Vagina (tissue), 2 donors: ENCODE measurements around the gene TRMT10B. TPM values are rescaled to one million over a fixed set of nuclear protein-coding genes. Genes with fewer than 3 reads are reported as not detected.

Source experiments
- DNase-seq, 2 donors: peaks; one replicate each; pipeline ENCODE4 v3.0.0-alpha.2; 2017; ENCODE audit errors: extremely low spot score in 2 of 2
- H3K27ac ChIP-seq: fragments of 200-600 bp; sonication (generic); one replicate; pipeline ENCODE4 v1.5.1; 2019
- H3K27me3 ChIP-seq: fragments of 200-600 bp; sonication (generic); one replicate; pipeline ENCODE4 v1.5.1; 2019
- H3K36me3 ChIP-seq, 2 donors: fragments of 200-600 bp; sonication (generic); one replicate each; pipeline ENCODE4 v1.5.1; 2017 to 2019
- H3K4me1 ChIP-seq: fragments of 200-600 bp; sonication (generic); one replicate; pipeline ENCODE4 v1.5.1; 2019
- H3K4me3 ChIP-seq, 2 donors: fragments of 200-600 bp; sonication (generic); 1 replicate in 1 of 2; 2 replicates in 1 of 2; pipeline ENCODE4 v1.5.1; 2016 to 2019
- H3K9me3 ChIP-seq: fragments of 200-600 bp; sonication (generic); one replicate; pipeline ENCODE4 v1.5.1; 2019
- POLR2A ChIP-seq, 2 donors: fragments of 450-650 bp; IDR thresholded peaks; one replicate each; pipeline ENCODE4 v1.6.1; 2017; ENCODE audit warnings: antibody characterized with exemption in 2 of 2, mild to moderate bottlenecking in 2 of 2, moderate library complexity in 2 of 2
- POLR2AphosphoS5 ChIP-seq, 2 donors: sonication (generic); formaldehyde crosslinking; IDR thresholded peaks; one replicate each; pipeline ENCODE4 v1.9.0; 2017; ENCODE audit warnings: antibody characterized with exemption in 2 of 2, mild to moderate bottlenecking in 2 of 2, low read depth in 1 of 2; ENCODE audit not compliant: insufficient read depth in 1 of 2
- intact Hi-C: fragments of 100-400 bp; cut with DNase I; formaldehyde crosslinking; loops from one replicate; pipeline ENCODE4 v1.15.1; 2023
- total RNA-seq: library from RNA; depleted of rRNA; stranded (reverse); fragments of >200 nt; gene quantifications from one replicate; pipeline ENCODE4 v1.2.3, GENCODE V29; 2016
- TF ChIP-seq, protein P1 (sequence below), 3 experiments: fragments of 450-650 bp in 2 of 3; fragments of 200-600 bp in 1 of 3; sonication (generic) in 1 of 3; IDR thresholded peaks; one replicate each; pipeline ENCODE4 v1.5.1; 2017 to 2019; ENCODE audit warnings: antibody characterized with exemption in 3 of 3, mild to moderate bottlenecking in 2 of 3, moderate library complexity in 2 of 3

The TRMT10B gene
- total RNA-seq, 1 donor from 2014 or later, result 4.7 TPM

DNA sequence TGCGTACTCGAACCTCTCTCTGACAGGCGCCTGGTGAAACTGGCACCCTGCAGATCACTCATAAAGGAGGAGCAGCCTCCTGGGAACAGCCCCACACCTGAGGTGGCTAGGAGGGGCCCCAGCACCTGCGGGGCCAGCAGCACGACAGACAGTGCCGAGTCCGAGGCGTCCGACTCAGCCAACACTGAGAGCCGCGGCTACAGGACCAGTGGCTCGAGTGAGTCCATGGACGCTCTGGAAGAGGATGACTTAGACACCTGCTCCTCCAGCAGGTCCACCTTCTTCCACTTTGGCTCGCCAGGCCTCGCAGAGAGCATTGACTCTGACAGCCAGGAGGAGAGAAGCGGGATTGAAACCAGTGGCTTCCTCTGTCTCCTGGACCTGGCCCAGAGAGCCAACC, 13.5 kb upstream of the TRMT10B start:
- no peaks in the 10 kb centered on the region for H3K9me3 ChIP-seq
- intact Hi-C loops, result no loop called here
- no peaks in the 10 kb centered on the region for H3K27me3 ChIP-seq
- H3K4me3 ChIP-seq, result no peak overlapping the region
- H3K36me3 ChIP-seq, result no peaks in the 10 kb centered on the region
- no peaks in the 10 kb centered on the region for H3K4me1 ChIP-seq
- no peak overlapping the region for H3K27ac ChIP-seq
- TF ChIP-seq, protein P1, sequence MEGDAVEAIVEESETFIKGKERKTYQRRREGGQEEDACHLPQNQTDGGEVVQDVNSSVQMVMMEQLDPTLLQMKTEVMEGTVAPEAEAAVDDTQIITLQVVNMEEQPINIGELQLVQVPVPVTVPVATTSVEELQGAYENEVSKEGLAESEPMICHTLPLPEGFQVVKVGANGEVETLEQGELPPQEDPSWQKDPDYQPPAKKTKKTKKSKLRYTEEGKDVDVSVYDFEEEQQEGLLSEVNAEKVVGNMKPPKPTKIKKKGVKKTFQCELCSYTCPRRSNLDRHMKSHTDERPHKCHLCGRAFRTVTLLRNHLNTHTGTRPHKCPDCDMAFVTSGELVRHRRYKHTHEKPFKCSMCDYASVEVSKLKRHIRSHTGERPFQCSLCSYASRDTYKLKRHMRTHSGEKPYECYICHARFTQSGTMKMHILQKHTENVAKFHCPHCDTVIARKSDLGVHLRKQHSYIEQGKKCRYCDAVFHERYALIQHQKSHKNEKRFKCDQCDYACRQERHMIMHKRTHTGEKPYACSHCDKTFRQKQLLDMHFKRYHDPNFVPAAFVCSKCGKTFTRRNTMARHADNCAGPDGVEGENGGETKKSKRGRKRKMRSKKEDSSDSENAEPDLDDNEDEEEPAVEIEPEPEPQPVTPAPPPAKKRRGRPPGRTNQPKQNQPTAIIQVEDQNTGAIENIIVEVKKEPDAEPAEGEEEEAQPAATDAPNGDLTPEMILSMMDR (IDR thresholded peaks at IDR 0.05), result no peak
- no peak for TF ChIP-seq POLR2A (IDR thresholded peaks at IDR 0.05)
- no peak for TF ChIP-seq POLR2AphosphoS5 (IDR thresholded peaks at IDR 0.05; ENCODE audit: insufficient read depth in 1 of 2, low read depth in 1 of 2)
- no peak for DNase-seq

DNA sequence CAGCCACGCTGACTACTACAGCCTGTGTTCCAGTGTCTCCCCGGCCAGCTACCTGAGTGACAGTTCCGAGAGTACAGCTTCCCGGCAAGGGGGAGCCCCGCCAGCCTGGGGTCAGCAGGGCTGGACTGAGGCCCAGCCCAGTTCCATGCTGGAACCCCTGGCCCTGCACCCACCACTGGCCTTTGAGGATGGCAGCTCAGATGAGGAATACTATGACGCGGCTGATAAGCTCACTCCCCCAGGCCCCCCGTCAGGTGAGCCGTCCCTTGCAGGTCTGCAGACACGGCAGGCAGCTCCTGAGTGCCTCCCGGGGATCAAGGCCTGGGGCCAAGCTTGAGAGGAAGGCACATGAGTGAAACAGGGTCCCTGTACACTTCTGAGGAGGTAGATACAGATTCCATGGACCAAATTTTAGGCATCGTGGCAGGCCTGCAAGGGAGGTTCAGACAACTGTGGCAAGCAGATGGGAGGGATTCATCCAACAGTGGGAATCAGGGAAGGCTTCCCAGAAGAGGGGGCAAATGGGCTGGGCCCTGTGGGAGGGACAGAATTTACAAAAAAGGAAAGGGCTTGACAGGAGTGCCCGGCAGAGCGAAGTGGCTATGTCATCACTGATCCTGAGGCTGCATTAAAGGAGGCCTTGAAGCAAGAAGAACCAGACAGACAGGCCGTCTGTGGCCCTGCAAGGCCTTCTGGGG, 12.8 kb upstream of the TRMT10B start:
- Histone ChIP-seq H3K27me3 (no peaks in the 10 kb centered on the region), H3K9me3 (no peaks in the 10 kb centered on the region), H3K36me3 (no peaks in the 10 kb centered on the region), H3K4me3 (no peak overlapping the region), H3K4me1 (no peaks in the 10 kb centered on the region), H3K27ac (no peak overlapping the region)
- intact Hi-C loops, result no loop called here
- DNase-seq, result no peak
- TF ChIP-seq POLR2AphosphoS5 (IDR thresholded peaks at IDR 0.05; ENCODE audit: insufficient read depth in 1 of 2, low read depth in 1 of 2) (no peak), POLR2A (IDR thresholded peaks at IDR 0.05) (no peak)
- TF ChIP-seq, protein P1 (IDR thresholded peaks at IDR 0.05), result no peak

DNA sequence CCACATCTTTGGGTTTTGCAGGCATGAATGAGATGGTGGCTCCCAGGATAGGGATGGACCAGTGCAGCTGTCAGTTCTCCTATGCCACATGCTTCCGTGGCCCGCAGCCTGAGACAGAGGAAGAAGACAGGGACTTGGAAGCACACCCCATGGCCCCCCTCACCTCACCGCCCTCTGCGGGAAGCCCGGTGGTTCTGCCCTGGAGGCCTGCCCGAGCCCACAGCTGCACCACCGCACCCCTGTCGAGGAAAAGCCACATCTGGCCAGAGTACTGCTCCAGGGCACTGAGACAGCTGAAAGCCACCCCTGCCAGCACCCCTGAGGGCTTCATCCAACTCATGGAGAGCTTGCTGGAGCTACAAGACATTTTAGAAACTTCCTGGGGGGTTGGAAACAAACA, 7.6 kb upstream of the TRMT10B start:
- Histone ChIP-seq H3K27ac (no peak overlapping the region), H3K27me3 (no peaks in the 10 kb centered on the region), H3K4me3 (no peak overlapping the region), H3K36me3 (no peaks in the 10 kb centered on the region), H3K9me3 (no peaks in the 10 kb centered on the region), H3K4me1 (no peaks in the 10 kb centered on the region)
- no peak for DNase-seq
- intact Hi-C loops, result no loop called here
- TF ChIP-seq POLR2A (IDR thresholded peaks at IDR 0.05) (no peak), POLR2AphosphoS5 (IDR thresholded peaks at IDR 0.05; ENCODE audit: insufficient read depth in 1 of 2, low read depth in 1 of 2) (no peak)
- TF ChIP-seq, protein P1 (IDR thresholded peaks at IDR 0.05), result no peak

DNA sequence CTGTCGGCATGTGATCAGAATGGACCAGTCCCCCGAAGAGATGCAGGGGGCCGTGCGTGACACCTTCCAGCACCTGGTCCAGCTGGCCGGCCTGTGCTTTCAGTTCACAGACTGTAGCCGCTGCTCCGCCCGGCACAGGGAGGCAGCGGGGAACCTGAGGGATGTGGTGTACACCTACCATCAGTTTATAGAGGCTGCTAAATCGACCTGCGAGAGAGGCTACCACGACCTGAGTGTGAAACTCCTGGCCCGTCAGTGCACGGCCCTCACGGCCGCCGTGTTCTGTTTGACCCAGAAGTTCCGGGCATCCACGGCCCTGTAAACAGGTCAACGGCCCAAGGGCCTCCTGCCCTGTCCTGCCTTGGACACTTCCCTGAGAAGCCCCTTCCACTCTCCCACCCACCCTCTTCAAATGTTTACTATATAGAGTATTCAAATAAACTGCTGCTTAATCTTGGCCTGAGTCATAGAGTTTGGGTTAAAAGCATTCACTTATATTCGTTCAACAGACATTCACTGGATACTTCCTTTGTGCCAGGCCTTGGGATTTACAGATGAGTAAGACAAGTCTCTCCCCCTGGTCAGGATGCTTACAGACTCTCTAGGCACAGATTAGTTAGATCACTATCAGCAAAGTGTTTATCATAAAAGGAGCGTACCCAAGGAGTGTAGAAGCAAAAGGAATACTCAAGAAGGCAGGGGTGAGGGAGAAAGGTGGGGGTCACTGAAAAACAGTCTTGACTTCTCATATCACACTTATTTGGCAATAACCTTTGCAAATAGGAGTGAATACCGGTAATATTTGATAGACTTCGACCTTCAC, 6.9 kb upstream of the TRMT10B start:
- Histone ChIP-seq H3K27me3 (no peaks in the 10 kb centered on the region), H3K36me3 (no peaks in the 10 kb centered on the region), H3K27ac (no peak overlapping the region), H3K4me3 (no peak overlapping the region), H3K9me3 (no peaks in the 10 kb centered on the region), H3K4me1 (no peaks in the 10 kb centered on the region)
- intact Hi-C loops, result no loop called here
- DNase-seq, result no peak
- TF ChIP-seq POLR2A (IDR thresholded peaks at IDR 0.05) (no peak), POLR2AphosphoS5 (IDR thresholded peaks at IDR 0.05; ENCODE audit: insufficient read depth in 1 of 2, low read depth in 1 of 2) (no peak)
- TF ChIP-seq, protein P1 (IDR thresholded peaks at IDR 0.05), result no peak
